GM12878 (cell line): ENCODE data around the gene FRMD3. TPM values are rescaled to one million over a fixed set of nuclear protein-coding genes. Genes with fewer than 3 reads are reported as not detected.

Source experiments
- ATAC-seq: fragments of 200-7000 bp; cut with Tn5 transposase; 3 replicates; pipeline ENCODE4 v1.9.1; 2020; ENCODE audit warnings: mild to moderate bottlenecking, moderate library complexity
- BruUV-seq: library from RNA; stranded (reverse); fragments of 400-500 nt; replicated peaks from 2 replicates; lab custom pipeline; 2021; lab: Mats Ljungman, UMichigan
- CTCF ChIA-PET: fragments of 300-600 bp; sonication (Branson Sonifier 250); formaldehyde crosslinking; extraction: SDS; loops from one replicate; lab custom pipeline; 2021; ENCODE audit warnings: inconsistent platforms; lab: Yijun Ruan, JAX
- POLR2A ChIA-PET: fragments of 350-600 bp; formaldehyde crosslinking; extraction: SDS; loops from one replicate; lab custom pipeline; 2021; ENCODE audit warnings: inconsistent platforms; lab: Charles Lee
- RAD21 ChIA-PET: fragments of 300-600 bp; sonication (Branson Sonifier 250); formaldehyde crosslinking; loops from one replicate; lab custom pipeline; 2023; ENCODE audit warnings: antibody characterized with exemption; ENCODE audit not compliant: unreplicated experiment; lab: Charles Lee
- SMC1A ChIA-PET: fragments of 300-600 bp; sonication (Branson Sonifier 250); formaldehyde crosslinking; loops from one replicate; lab custom pipeline; 2023; ENCODE audit not compliant: unreplicated experiment, uncharacterized antibody; lab: Charles Lee
- DNase-seq: peaks from one replicate; pipeline ENCODE4 v3.0.0-alpha.2; 2011; ENCODE audit warnings: low read depth, low spot score
- FAIRE-seq: peaks from 3 replicates; lab custom pipeline; 2011; peaks lifted over from hg19 to GRCh38; lab: Jason Lieb, UNC
- H2AFZ ChIP-seq: 2 replicates; pipeline ENCODE4 v1.6.0; 2011; ENCODE audit warnings: low read depth, low read length, control low read depth; ENCODE audit not compliant: control insufficient read depth
- H3K27ac ChIP-seq: 2 replicates; pipeline ENCODE4 v1.5.1; 2011; ENCODE audit warnings: control low read depth; ENCODE audit not compliant: control insufficient read depth, insufficient read depth
- H3K27me3 ChIP-seq, 2 experiments: replicated peaks in 1 of 2; 2 replicates each; pipeline versions ENCODE4 v1.6.0 to v1.6.1; 2011; ENCODE audit warnings: low read length in 1 of 2; ENCODE audit not compliant: control insufficient read depth in 2 of 2, insufficient read depth in 2 of 2
- H3K36me3 ChIP-seq, 2 experiments: 2 replicates each; pipeline ENCODE4 v1.5.1; 2011; ENCODE audit warnings: low read length in 1 of 2; ENCODE audit not compliant: control insufficient read depth in 2 of 2, insufficient read depth in 2 of 2
- H3K4me1 ChIP-seq: 2 replicates; pipeline ENCODE4 v1.6.1; 2011; ENCODE audit warnings: mild to moderate bottlenecking, low read length, moderate library complexity, mixed read lengths; ENCODE audit not compliant: control insufficient read depth, insufficient read depth
- H3K4me2 ChIP-seq: 2 replicates; pipeline ENCODE4 v1.6.0; 2011; ENCODE audit warnings: control low read depth; ENCODE audit not compliant: control insufficient read depth, insufficient read depth
- H3K4me3 ChIP-seq: fragments of 200-600 bp; sonication (generic); 2 replicates; pipeline ENCODE4 v1.5.1; 2016
- H3K79me2 ChIP-seq: 2 replicates; pipeline ENCODE4 v1.6.0; 2011; ENCODE audit warnings: low read length; ENCODE audit not compliant: control insufficient read depth, insufficient read depth
- H3K9ac ChIP-seq: 2 replicates; pipeline ENCODE4 v1.8.0; 2011; ENCODE audit warnings: low read length, control low read depth, mixed read lengths; ENCODE audit not compliant: control insufficient read depth, insufficient read depth
- H3K9me3 ChIP-seq: replicated peaks from 3 replicates; pipeline ENCODE4 v1.5.1; 2011; ENCODE audit warnings: mild to moderate bottlenecking, low read length; ENCODE audit not compliant: control insufficient read depth, insufficient read depth
- H4K20me1 ChIP-seq: 2 replicates; pipeline ENCODE4 v1.6.0; 2011; ENCODE audit not compliant: control insufficient read depth, insufficient read depth
- CBX3 ChIP-seq: fragments of 200-600 bp; sonication (generic); IDR thresholded peaks from 2 replicates; pipeline ENCODE4 v1.6.1; 2016; ENCODE audit warnings: low read depth, borderline replicate concordance
- CREM ChIP-seq: IDR thresholded peaks from 2 replicates; pipeline ENCODE4 v1.6.1; 2014; ENCODE audit warnings: antibody characterized with exemption, low read depth
- FOXK2 ChIP-seq: fragments of 450-650 bp; IDR thresholded peaks from 2 replicates; pipeline ENCODE4 v1.6.1; 2017; ENCODE audit warnings: mild to moderate bottlenecking, moderate library complexity
- MEF2A ChIP-seq: IDR thresholded peaks from 2 replicates; pipeline ENCODE4 v1.6.1; 2011; ENCODE audit warnings: low read depth, mild to moderate bottlenecking, low read length, moderate library complexity; ENCODE audit not compliant: insufficient read depth
- POLR2AphosphoS5 ChIP-seq: IDR thresholded peaks from 2 replicates; pipeline ENCODE4 v1.6.1; 2011; ENCODE audit warnings: mild to moderate bottlenecking, low read length, inconsistent platforms
- SMARCA5 ChIP-seq: fragments of 450-650 bp; IDR thresholded peaks from 2 replicates; pipeline ENCODE4 v1.6.1; 2017; ENCODE audit warnings: mild to moderate bottlenecking
- SPI1 ChIP-seq: IDR thresholded peaks from 2 replicates; pipeline ENCODE4 v1.6.1; 2011; ENCODE audit warnings: low read depth, mild to moderate bottlenecking, low read length, moderate library complexity, borderline replicate concordance; ENCODE audit not compliant: insufficient read depth
- ZBTB40 ChIP-seq: fragments of 450-650 bp; IDR thresholded peaks from 2 replicates; pipeline ENCODE4 v1.6.1; 2016; ENCODE audit warnings: mild to moderate bottlenecking, moderate library complexity, borderline replicate concordance
- ZNF687 ChIP-seq: fragments of 450-650 bp; IDR thresholded peaks from 2 replicates; pipeline ENCODE4 v1.6.1; 2017; ENCODE audit warnings: mild to moderate bottlenecking, moderate library complexity
- WGBS: methylation state at CpG from one replicate; pipeline ENCODE4 v1.1.6; 2016; ENCODE audit warnings: low lambda C conversion rate; ENCODE audit not compliant: insufficient replicate concordance, insufficient coverage; ENCODE audit errors: missing lambda C conversion rate; 5-methylcytosine and 5-hydroxymethylcytosine counted together
- in situ Hi-C: fragments of 300-500 bp; cut with MboI; formaldehyde crosslinking; loops from 9 replicates; pipeline ENCODE4 v1.14.3; 2018; ENCODE audit warnings: mixed read lengths
- intact Hi-C: fragments of 100-400 bp; cut with micrococcal nuclease; formaldehyde crosslinking; loops from one replicate; pipeline ENCODE4 v1.14.2; 2022; ENCODE audit not compliant: unreplicated experiment
- polyA plus RNA-seq, 11 experiments: library from polyadenylated mRNA; depleted of rRNA in 4 of 11; unstranded in 6 of 11; stranded (reverse) in 5 of 11; fragments of >200 nt; fragmentation: Nextera tagmentation in 4 of 11; fragmentation: Illumina TruSeq in 1 of 11; extraction: Ambion mirVana in 4 of 11; extraction: Trizol in 1 of 11; gene quantifications; 1 replicate in 1 of 11; 2 replicates in 10 of 11; pipeline versions ENCODE4 v1.2.1 to v1.2.3, GENCODE V29; 2011 to 2016; ENCODE audit warnings: inconsistent platforms in 2 of 11, missing spikeins in 2 of 11, low read depth in 1 of 11
- total RNA-seq, 4 experiments: library from RNA; depleted of rRNA in 3 of 4; stranded (reverse); fragments of >200 nt in 3 of 4; fragmentation: Illumina TruSeq in 1 of 4; extraction: Trizol in 1 of 4; gene quantifications; 2 replicates each; pipeline versions ENCODE4 v1.2.1 to v1.2.3, GENCODE V29; 2013 to 2021

The FRMD3 gene
- total and polyA plus RNA-seq, 10 of the 15 experiments (the other 5 are each of a cell fraction or from before 2014, with no cell fraction given), result 0.04 to 0.68 (median 0.21) TPM; not detected in 1

GRCh38 chr9:83535736-83536135 is 2.5 kb downstream of the FRMD3 start (continued):
- TF ChIP-seq ZNF687 (no peak), CREM (no peak), FOXK2 (no peak), MEF2A (no peak)

- no peak for ATAC-seq
- FAIRE-seq, result no peak
These were observed 4.9 kb downstream of the FRMD3 start for GRCh38 chr9:83533296-83533695.

More at GRCh38 chr9:83533296-83533695, 4.9 kb downstream of the FRMD3 start:
- RAD21 ChIA-PET, result no interaction called here
- intact Hi-C loops, result no loop called here
- no TSS peak for BruUV-seq
- no peak overlapping the region for H2AFZ ChIP-seq
- H3K4me1 ChIP-seq, result no peaks in the 10 kb centered on the region
- H3K27ac ChIP-seq, result no peak overlapping the region
- DNase-seq, result no peak
- in situ Hi-C loops, result no loop called here
- no peaks in the 10 kb centered on the region for H3K9me3 ChIP-seq
- 53% methylated on average over 2 of the region's 2 CpGs for WGBS
- peaks cover 0 to 5% of the 10 kb centered on the region in 2 experiments; a peak in 3 of 4 replicates for H3K27me3 ChIP-seq
- POLR2A ChIA-PET, result no interaction called here
- H3K36me3 ChIP-seq, result no peaks in the 10 kb centered on the region
- no peak overlapping the region for H3K4me3 ChIP-seq
- no peaks in the 10 kb centered on the region for H4K20me1 ChIP-seq
- no peaks in the 10 kb centered on the region for H3K79me2 ChIP-seq
- CTCF ChIA-PET, result interaction anchor here (1.1 to 3.2 kb wide), 3 partner anchors 11 to 199 kb away, joined by 3 to 14 read pairs (median 14); no protein-coding TSS in a partner anchor
- no peak overlapping the region for H3K4me2 ChIP-seq
- no peak overlapping the region for H3K9ac ChIP-seq
- TF ChIP-seq POLR2AphosphoS5 (no peak), ZBTB40 (no peak), SMARCA5 (no peak), ZNF687 (no peak), SPI1 (no peak), CBX3 (no peak)
- SMC1A ChIA-PET, result no interaction called here
